Prostate gland (tissue), 2 donors: Measurements from ENCODE around the gene IRF2.

Experiments
- CTCF ChIP-seq, 4 experiments: fragments of 200-600 bp in 2 of 4; fragments of 450-650 bp in 2 of 4; sonication (generic) in 2 of 4; IDR thresholded peaks; 1 replicate in 3 of 4; 2 replicates in 1 of 4; pipeline ENCODE4 v1.5.1; 2016 to 2019; ENCODE audit warnings: antibody characterized with exemption in 4 of 4, mild to moderate bottlenecking in 2 of 4, moderate library complexity in 2 of 4
- POLR2A ChIP-seq: fragments of 450-650 bp; IDR thresholded peaks from one replicate; pipeline ENCODE4 v1.6.1; 2016; ENCODE audit warnings: antibody characterized with exemption, mild to moderate bottlenecking
- POLR2AphosphoS5 ChIP-seq: sonication (generic); formaldehyde crosslinking; IDR thresholded peaks from one replicate; pipeline ENCODE4 v1.6.1; 2017; ENCODE audit warnings: antibody characterized with exemption

DNA sequence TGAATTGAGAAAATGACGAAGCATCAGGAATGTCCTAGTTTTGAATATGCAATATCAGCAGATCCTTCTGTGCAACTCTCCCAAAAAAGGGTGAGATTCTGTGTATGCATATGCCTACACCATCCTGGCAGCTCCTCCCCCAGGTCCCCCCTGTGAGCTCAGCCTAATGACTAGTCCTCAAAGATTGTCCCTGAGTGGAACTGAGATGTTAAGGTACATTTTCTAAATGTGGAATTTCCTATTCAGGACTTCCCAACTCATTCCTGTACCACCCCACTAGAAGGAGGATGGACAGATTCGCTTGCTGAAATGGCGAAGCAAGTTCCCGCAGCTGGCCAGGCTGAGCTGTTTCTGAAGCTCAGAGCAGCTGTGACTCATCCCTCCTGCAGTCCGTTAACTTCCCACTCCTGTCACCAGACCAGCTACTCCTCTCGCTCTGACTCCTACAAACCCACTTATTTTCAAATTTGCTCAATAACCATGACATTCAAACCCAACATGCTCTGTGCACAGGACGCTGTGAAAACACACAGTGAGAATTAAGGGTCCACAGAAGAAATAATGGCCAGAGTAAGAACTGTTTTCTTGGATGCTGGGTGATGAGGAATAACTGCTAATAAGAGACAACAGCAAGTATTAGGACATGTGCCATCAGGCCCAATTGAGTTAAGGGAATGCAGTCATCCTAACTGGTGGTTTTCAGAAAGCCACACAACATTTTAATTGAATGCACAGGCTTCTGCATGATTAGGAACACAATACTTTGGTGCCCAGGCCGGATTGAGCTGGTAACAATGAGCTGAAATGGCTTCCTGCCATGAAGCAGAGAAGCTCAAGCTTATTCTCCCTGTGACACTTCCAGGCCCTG lies 40.0 kb upstream of the IRF2 start:
- no peak for TF ChIP-seq POLR2A
- no peak for TF ChIP-seq CTCF (IDR thresholded peaks at IDR 0.05)
- no peak for TF ChIP-seq POLR2AphosphoS5
